ENCODE measurements around the gene CCNO.

Gene CCNO

GRCh38 chr5:55222985-55223811, 10.2 kb downstream of the CCNO start:
- no peak for TF ChIP-seq CTCF (IDR thresholded peaks at IDR 0.05; ENCODE audit: low read depth, low read length, missing control alignments)
- no peak overlapping the region for H3K4me3 ChIP-seq (replicated peaks; ENCODE audit: low read depth, low read length)
- DNase-seq (ENCODE audit: extremely low read depth, low read depth): no peak

- DNase-seq (ENCODE audit: extremely low read depth, low read depth): no peak
- TF ChIP-seq CTCF (IDR thresholded peaks at IDR 0.05; ENCODE audit: low read depth, low read length, missing control alignments): no peak
- no peak overlapping the region for H3K4me3 ChIP-seq (replicated peaks; ENCODE audit: low read depth, low read length)
These were observed 11.1 kb downstream of the CCNO start for GRCh38 chr5:55222092-55222984.

- TF ChIP-seq CTCF (IDR thresholded peaks at IDR 0.05; ENCODE audit: low read depth, low read length, missing control alignments): no peak
- peak overlapping the region; percentile 12 for H3K4me3 ChIP-seq (replicated peaks; ENCODE audit: low read depth, low read length)
- no peak for DNase-seq (ENCODE audit: extremely low read depth, low read depth)
These were observed 12.8 kb downstream of the CCNO start for GRCh38 chr5:55220433-55221185.

- no peak for DNase-seq (ENCODE audit: extremely low read depth, low read depth)
- no peak for TF ChIP-seq CTCF (IDR thresholded peaks at IDR 0.05; ENCODE audit: low read depth, low read length, missing control alignments)
- H3K4me3 ChIP-seq (replicated peaks; ENCODE audit: low read depth, low read length): no peak overlapping the region
These were observed 13.6 kb downstream of the CCNO start for GRCh38 chr5:55219770-55220169.

- H3K4me3 ChIP-seq (replicated peaks; ENCODE audit: low read depth, low read length): no peak overlapping the region
- DNase-seq (ENCODE audit: extremely low read depth, low read depth): no peak
- no peak for TF ChIP-seq CTCF (IDR thresholded peaks at IDR 0.05; ENCODE audit: low read depth, low read length, missing control alignments)
These were observed 14.4 kb downstream of the CCNO start for GRCh38 chr5:55218967-55219366.

GRCh38 chr5:55211184-55211874, 22.1 kb downstream of the CCNO start:
- no peak for DNase-seq (ENCODE audit: extremely low read depth, low read depth)
- TF ChIP-seq CTCF (IDR thresholded peaks at IDR 0.05; ENCODE audit: low read depth, low read length, missing control alignments): no peak
- no peak overlapping the region for H3K4me3 ChIP-seq (replicated peaks; ENCODE audit: low read depth, low read length)
